H1 (cell line): ENCODE measurements around the gene SPEM1. TPM values are rescaled to one million over a fixed set of nuclear protein-coding genes. Genes with fewer than 3 reads are reported as not detected.
A peak's percentile ranks its signal among the peaks of the same experiment; 100 is the strongest.

ENCODE experiments used
- ASH2L ChIP-seq: fragments of 200-600, 300-600 bp; sonication (generic); IDR thresholded peaks from one replicate; pipeline ENCODE4 v1.7.1; 2017; ENCODE audit warnings: low read length
- CBX8 ChIP-seq: fragments of 300-800, 300-1000 bp; sonication (generic); IDR thresholded peaks from 2 replicates; pipeline ENCODE4 v1.7.1; 2016; ENCODE audit warnings: low read depth, low read length, borderline replicate concordance
- CHD7 ChIP-seq: fragments of 300-600 bp; sonication (generic); IDR thresholded peaks from 2 replicates; pipeline ENCODE4 v1.7.1; 2012; ENCODE audit warnings: low read length, moderate library complexity, mild to moderate bottlenecking, inconsistent platforms; ENCODE audit not compliant: insufficient replicate concordance
- EGR1 ChIP-seq: IDR thresholded peaks from 2 replicates; pipeline ENCODE4 v1.6.1; 2011; ENCODE audit warnings: low read depth, low read length, borderline replicate concordance
- HDAC6 ChIP-seq: IDR thresholded peaks from one replicate; pipeline ENCODE4 v1.7.1; 2012; ENCODE audit warnings: low read depth, mild to moderate bottlenecking, inconsistent platforms, low read length, moderate library complexity
- MAFK ChIP-seq: IDR thresholded peaks from 2 replicates; pipeline ENCODE4 v1.6.1; 2012; ENCODE audit warnings: low read depth, mild to moderate bottlenecking, improper control_type of control experiment, low read length
- POLR2AphosphoS5 ChIP-seq: IDR thresholded peaks from 2 replicates; pipeline ENCODE4 v1.6.1; 2011; ENCODE audit warnings: low read depth, low read length
- SP1 ChIP-seq: IDR thresholded peaks from 2 replicates; pipeline ENCODE4 v1.6.1; 2011; ENCODE audit warnings: low read depth, low read length
- SP4 ChIP-seq: IDR thresholded peaks from 2 replicates; pipeline ENCODE4 v1.6.1; 2012; ENCODE audit warnings: low read length, inconsistent platforms
- SUZ12 ChIP-seq: fragments of 200-600 bp; sonication (generic); IDR thresholded peaks from 2 replicates; pipeline ENCODE4 v1.6.1; 2012; ENCODE audit warnings: mild to moderate bottlenecking, inconsistent platforms, low read length, moderate library complexity, mixed read lengths
- polyA plus RNA-seq, 7 experiments: library from polyadenylated mRNA; depleted of rRNA in 3 of 7; stranded (reverse) in 5 of 7; unstranded in 2 of 7; fragments of >200 nt in 5 of 7; fragments of 200-250 nt in 2 of 7; gene quantifications; 1 replicate in 5 of 7; 2 replicates in 1 of 7; 4 replicates in 1 of 7; pipeline versions ENCODE4 v1.2.1 to v1.2.3, GENCODE V29; 2011 to 2013; ENCODE audit warnings: missing spikeins in 2 of 7, mixed read lengths in 2 of 7
- total RNA-seq: library from RNA; stranded (reverse); fragmentation: NEBNext Ultra II Directional; extraction: Animal tissue kit (Norgen Biotek cat#: 25700); gene quantifications from 2 replicates; pipeline ENCODE4 v1.2.1, GENCODE V29; 2021

Gene SPEM1
- total and polyA plus RNA-seq, 2 of the 8 experiments (the other 6 are each of a cell fraction or from before 2014, with no cell fraction given), result not detected

- no peak for TF ChIP-seq CHD7
- no peak for TF ChIP-seq SP4
- TF ChIP-seq ASH2L, result no peak
- no peak for TF ChIP-seq MAFK
- TF ChIP-seq POLR2AphosphoS5, result no peak; the same call in none of the 2 replicates
- no peak for TF ChIP-seq HDAC6
- TF ChIP-seq SUZ12, result no peak
- TF ChIP-seq CBX8, result no peak
- 0 out of 2 replicates have a peak, but pooled peaks have one; percentile 15 for TF ChIP-seq EGR1
- TF ChIP-seq SP1, result no peak
Observed at GRCh38 chr17:7436556-7437368, 16.6 kb downstream of the SPEM1 start (continued).
